GM12891 (cell line): ENCODE results near the gene OTOS.

Experiments
- PAX5 ChIP-seq: IDR thresholded peaks from 2 replicates; pipeline ENCODE4 v1.6.1; 2011; ENCODE audit warnings: low read length, moderate library complexity, mild to moderate bottlenecking; ENCODE audit not compliant: insufficient read depth, severe bottlenecking
- POLR2A ChIP-seq: IDR thresholded peaks from 2 replicates; pipeline ENCODE4 v1.6.1; 2011; ENCODE audit warnings: low read depth, low read length, control low read depth
- POLR2AphosphoS5 ChIP-seq: IDR thresholded peaks from 2 replicates; pipeline ENCODE4 v1.6.1; 2011; ENCODE audit warnings: low read depth, low read length, control low read depth
- POU2F2 ChIP-seq: IDR thresholded peaks from 2 replicates; pipeline ENCODE4 v1.6.1; 2011; ENCODE audit warnings: low read depth, mild to moderate bottlenecking, control low read depth, low read length, moderate library complexity
- SPI1 ChIP-seq: IDR thresholded peaks from 2 replicates; pipeline ENCODE4 v1.6.1; 2011; ENCODE audit warnings: low read depth, low read length, control low read depth
- TAF1 ChIP-seq: IDR thresholded peaks from 2 replicates; pipeline ENCODE4 v1.6.1; 2011; ENCODE audit warnings: low read depth, low read length, control low read depth

GRCh38 chr2:240125742-240126141 lies 14.7 kb downstream of the OTOS start:
- TF ChIP-seq POU2F2 (no peak), PAX5 (no peak), POLR2A (no peak), POLR2AphosphoS5 (no peak), TAF1 (no peak), SPI1 (no peak)
